ENCODE data around the gene CD101. TPM values are rescaled to one million over a fixed set of nuclear protein-coding genes. Genes with fewer than 3 reads are reported as not detected.

Gene CD101
- total RNA-seq, 1 experiment from 2014 or later = 1.8 TPM

DNA sequence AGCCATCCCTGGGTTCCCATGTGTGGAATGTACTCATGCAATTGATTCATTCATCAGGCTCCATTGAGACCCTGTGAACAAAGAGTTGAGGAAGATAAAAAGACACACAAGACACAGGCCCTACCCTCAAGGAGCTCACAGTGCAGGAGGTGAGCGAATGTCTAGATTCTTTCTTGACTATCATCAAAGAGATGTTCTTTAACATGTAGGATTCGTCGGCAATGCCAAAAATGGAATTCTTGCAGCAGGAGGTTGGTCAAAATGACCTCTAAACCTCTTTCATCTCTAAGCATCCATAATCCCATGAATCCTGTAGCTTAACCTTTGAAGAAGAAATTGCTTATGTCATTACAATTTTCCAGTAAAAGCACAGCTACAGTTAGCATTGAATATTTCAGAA lies 30.7 kb downstream of the CD101 start:
- Histone ChIP-seq H2BK5ac (ENCODE audit: insufficient read length, low read length) (no peak overlapping the region), H3K56ac (ENCODE audit: insufficient read length, low read depth, low read length) (no peak overlapping the region), H2BK20ac (ENCODE audit: low read depth, low read length, poor library complexity, severe bottlenecking) (no peak overlapping the region), H3K9ac (ENCODE audit: extremely low read depth, insufficient read length, low read length) (no peak overlapping the region), H4K20me1 (ENCODE audit: control insufficient read depth, insufficient read depth, insufficient read length) (no peaks in the 10 kb centered on the region), H3K4me2 (ENCODE audit: insufficient read depth, insufficient read length, low read length) (no peak overlapping the region), H3K23me2 (ENCODE audit: insufficient read length, low read depth, low read length, poor library complexity, severe bottlenecking) (no peaks in the 10 kb centered on the region), H3K79me2 (ENCODE audit: insufficient read depth, low read length) (no peaks in the 10 kb centered on the region), H2BK120ac (ENCODE audit: low read depth, low read length, poor library complexity, severe bottlenecking) (no peak overlapping the region), H3K27ac (ENCODE audit: insufficient read length, low read depth, low read length) (no peak overlapping the region), H3K9me3 (ENCODE audit: control insufficient read depth, low read depth, low read length) (no peaks in the 10 kb centered on the region), H3K4me1 (ENCODE audit: insufficient read depth, low read length) (no peaks in the 10 kb centered on the region; the same call in 1 of the 2 replicates), H4K8ac (replicated peaks; ENCODE audit: insufficient read length, low read depth, low read length) (no peak overlapping the region), H3K23ac (ENCODE audit: insufficient read length, low read depth, low read length) (no peak overlapping the region), H2BK15ac (ENCODE audit: low read depth, low read length) (no peak overlapping the region), H4K5ac (ENCODE audit: insufficient read length, low read depth, low read length) (no peak overlapping the region), H3K14ac (ENCODE audit: insufficient read depth, low read length) (no peak overlapping the region), H3K79me1 (ENCODE audit: insufficient read depth, low read depth, low read length, poor library complexity, severe bottlenecking) (no peaks in the 10 kb centered on the region), H4K91ac (ENCODE audit: insufficient read length, low read depth, low read length) (no peak overlapping the region), H3K27me3 (ENCODE audit: insufficient read depth, low read length) (no peaks in the 10 kb centered on the region), H3K18ac (ENCODE audit: insufficient read length, low read depth, low read length) (no peak overlapping the region), H3T11ph (ENCODE audit: low read length) (no peak overlapping the region), H2AFZ (ENCODE audit: low read length) (no peak overlapping the region), H2BK12ac (ENCODE audit: insufficient read length, low read depth, low read length) (no peak overlapping the region), H3K4ac (ENCODE audit: low read depth, low read length) (no peak overlapping the region), H2AK5ac (ENCODE audit: insufficient read length, low read length) (no peak overlapping the region)
- Mint-ChIP-seq H3K4me3 (no peak overlapping the region), H3K27me3 (ENCODE audit: low read depth) (no peaks in the 10 kb centered on the region), H3K9me3 (peaks cover 0 to 2% of the 10 kb centered on the region in 2 experiments; a peak in 1 of 5 replicates), H3K27ac (no peak overlapping the region), H3K4me1 (peaks cover 11 to 25% of the 10 kb centered on the region in 2 experiments), H3K36me3 (ENCODE audit: insufficient read depth in 1 of 3, low read depth in 3 of 3) (no peaks in the 10 kb centered on the region)
- DNase-seq = no peak
- TF ChIP-seq, protein P1, sequence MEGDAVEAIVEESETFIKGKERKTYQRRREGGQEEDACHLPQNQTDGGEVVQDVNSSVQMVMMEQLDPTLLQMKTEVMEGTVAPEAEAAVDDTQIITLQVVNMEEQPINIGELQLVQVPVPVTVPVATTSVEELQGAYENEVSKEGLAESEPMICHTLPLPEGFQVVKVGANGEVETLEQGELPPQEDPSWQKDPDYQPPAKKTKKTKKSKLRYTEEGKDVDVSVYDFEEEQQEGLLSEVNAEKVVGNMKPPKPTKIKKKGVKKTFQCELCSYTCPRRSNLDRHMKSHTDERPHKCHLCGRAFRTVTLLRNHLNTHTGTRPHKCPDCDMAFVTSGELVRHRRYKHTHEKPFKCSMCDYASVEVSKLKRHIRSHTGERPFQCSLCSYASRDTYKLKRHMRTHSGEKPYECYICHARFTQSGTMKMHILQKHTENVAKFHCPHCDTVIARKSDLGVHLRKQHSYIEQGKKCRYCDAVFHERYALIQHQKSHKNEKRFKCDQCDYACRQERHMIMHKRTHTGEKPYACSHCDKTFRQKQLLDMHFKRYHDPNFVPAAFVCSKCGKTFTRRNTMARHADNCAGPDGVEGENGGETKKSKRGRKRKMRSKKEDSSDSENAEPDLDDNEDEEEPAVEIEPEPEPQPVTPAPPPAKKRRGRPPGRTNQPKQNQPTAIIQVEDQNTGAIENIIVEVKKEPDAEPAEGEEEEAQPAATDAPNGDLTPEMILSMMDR (conservative IDR thresholded peaks at IDR 0.05) = no peak
- no CpG with 5 or more reads among the region's 3 CpGs for WGBS (ENCODE audit: extremely low coverage, insufficient read length, low lambda C conversion rate)

Data from H9 (cell line).